AG04449 (cell line): ENCODE measurements around the gene RBFOX2.

Source experiments
- CTCF ChIA-PET: fragments of 350-600 bp; formaldehyde crosslinking; extraction: SDS; loops from one replicate; lab custom pipeline; 2021; ENCODE audit warnings: antibody characterized with exemption; lab: Yijun Ruan, JAX
- POLR2A ChIA-PET: fragments of 400-600, 350-600 bp; formaldehyde crosslinking; extraction: SDS; loops from one replicate; lab custom pipeline; 2020; ENCODE audit warnings: antibody characterized with exemption, inconsistent platforms; lab: Yijun Ruan, JAX
- DNase-seq: peaks from one replicate; pipeline ENCODE4 v3.0.0-alpha.2; 2010; ENCODE audit warnings: low read depth, low spot score
- H3K4me3 ChIP-seq: 2 replicates; pipeline ENCODE4 v1.5.1; 2011; ENCODE audit warnings: low read depth, mild to moderate bottlenecking, control low read depth, low read length
- CTCF ChIP-seq: IDR thresholded peaks from one replicate; pipeline ENCODE4 v1.5.1; 2011; ENCODE audit warnings: mild to moderate bottlenecking, moderate library complexity, low read length, control low read depth, inconsistent platforms; ENCODE audit not compliant: insufficient read depth; ENCODE audit errors: missing control alignments

Gene RBFOX2

GRCh38 chr22:35872451-35872850 lies 156.2 kb downstream of the RBFOX2 start:
- no peak for TF ChIP-seq CTCF
- CTCF ChIA-PET = interaction anchor here (0.9 to 1.6 kb wide), 2 partner anchors 34 to 60 kb away, joined by 3 to 4 read pairs; no protein-coding TSS in a partner anchor
- no peak for DNase-seq
- POLR2A ChIA-PET = no interaction called here
- H3K4me3 ChIP-seq = no peak overlapping the region

GRCh38 chr22:35870517-35871293 lies 157.9 kb downstream of the RBFOX2 start:
- ChIA-PET CTCF (interaction anchor here (0.8 to 1.6 kb wide), 3 partner anchors 9 to 195 kb away, joined by 3 to 5 read pairs (median 4); no protein-coding TSS in a partner anchor), POLR2A (no interaction called here)
- no peak for TF ChIP-seq CTCF
- H3K4me3 ChIP-seq = no peak overlapping the region
- DNase-seq = no peak

GRCh38 chr22:35868938-35869337 lies 159.7 kb downstream of the RBFOX2 start:
- TF ChIP-seq CTCF = no peak
- POLR2A ChIA-PET = no interaction called here
- no peak overlapping the region for H3K4me3 ChIP-seq
- CTCF ChIA-PET = interaction anchor here (1.0 to 1.4 kb wide), 2 partner anchors 9 to 197 kb away, joined by 4 to 5 read pairs; no protein-coding TSS in a partner anchor
- DNase-seq = no peak

- no peak for TF ChIP-seq CTCF
- ChIA-PET POLR2A (no interaction called here), CTCF (no interaction called here)
- H3K4me3 ChIP-seq = no peak overlapping the region
- DNase-seq = no peak
Measured at GRCh38 chr22:35866651-35867050, 162.0 kb downstream of the RBFOX2 start.

- ChIA-PET POLR2A (no interaction called here), CTCF (no interaction called here)
- no peak for DNase-seq
- no peak overlapping the region for H3K4me3 ChIP-seq
- TF ChIP-seq CTCF = no peak
Measured at GRCh38 chr22:35864545-35865165, 164.0 kb downstream of the RBFOX2 start.

- H3K4me3 ChIP-seq = no peak overlapping the region
- ChIA-PET POLR2A (no interaction called here), CTCF (no interaction called here)
- DNase-seq = no peak
- TF ChIP-seq CTCF = no peak
Measured at GRCh38 chr22:35863432-35863831, 165.2 kb downstream of the RBFOX2 start.
